Neuronal stem cell (in vitro differentiated cells): Measurements from ENCODE around the gene KCNS3.
A peak's percentile ranks its signal among the peaks of the same experiment; 100 is the strongest.
"Not testable (repeated sequence)": the region's sequence is repeated elsewhere in the genome, so short reads cannot be mapped to it uniquely, and the experiment has no call there.

ENCODE experiments used
- DNase-seq: peaks from one replicate; pipeline ENCODE4 v3.0.0-alpha.2; 2013; ENCODE audit warnings: low spot score
- H2AFZ ChIP-seq: one replicate; pipeline ENCODE4 v1.6.1; 2013; ENCODE audit warnings: mild to moderate bottlenecking, low read length, inconsistent platforms
- H2AK5ac ChIP-seq: 2 replicates; pipeline ENCODE4 v1.6.1; 2013; ENCODE audit warnings: low read depth, mild to moderate bottlenecking, inconsistent platforms, low read length, moderate library complexity, mixed read lengths
- H2BK120ac ChIP-seq: 2 replicates; pipeline ENCODE4 v1.6.1; 2013; ENCODE audit warnings: low read depth, mild to moderate bottlenecking, inconsistent platforms, low read length, moderate library complexity, mixed read lengths
- H2BK12ac ChIP-seq: one replicate; pipeline ENCODE4 v1.6.1; 2013; ENCODE audit warnings: low read length, inconsistent platforms
- H2BK15ac ChIP-seq: 2 replicates; pipeline ENCODE4 v1.6.1; 2013; ENCODE audit warnings: mild to moderate bottlenecking, low read length, inconsistent platforms, mixed read lengths
- H2BK5ac ChIP-seq: one replicate; pipeline ENCODE4 v1.6.1; 2013; ENCODE audit warnings: inconsistent platforms, mild to moderate bottlenecking, low read length, moderate library complexity
- H3K14ac ChIP-seq: one replicate; pipeline ENCODE4 v1.6.1; 2013; ENCODE audit warnings: low read length, inconsistent platforms
- H3K18ac ChIP-seq: 2 replicates; pipeline ENCODE4 v1.6.1; 2013; ENCODE audit warnings: low read length, inconsistent platforms
- H3K23ac ChIP-seq: 2 replicates; pipeline ENCODE4 v1.6.1; 2013; ENCODE audit warnings: low read depth, mild to moderate bottlenecking, mixed read lengths, low read length, inconsistent platforms; ENCODE audit not compliant: poor library complexity
- H3K27ac ChIP-seq: replicated peaks from 3 replicates; pipeline ENCODE4 v1.5.1; 2013; ENCODE audit warnings: low read length, inconsistent platforms
- H3K27me3 ChIP-seq, 3 experiments: 2 replicates each; pipeline ENCODE4 v1.6.1; 2013; ENCODE audit warnings: low read length in 3 of 3, mild to moderate bottlenecking in 2 of 3, inconsistent platforms in 1 of 3, low read depth in 1 of 3, mixed read lengths in 1 of 3, moderate library complexity in 1 of 3; ENCODE audit not compliant: control insufficient read depth in 3 of 3, insufficient read depth in 3 of 3
- H3K36me3 ChIP-seq, 2 donors: replicated peaks in 1 of 2; 2 replicates each; pipeline ENCODE4 v1.6.1; 2013; ENCODE audit warnings: low read length in 2 of 2; ENCODE audit not compliant: control insufficient read depth in 2 of 2, insufficient read depth in 2 of 2
- H3K4ac ChIP-seq: 2 replicates; pipeline ENCODE4 v1.6.1; 2013; ENCODE audit warnings: inconsistent platforms, mild to moderate bottlenecking, low read length, moderate library complexity
- H3K4me1 ChIP-seq, 2 donors: 1 replicate in 1 of 2; 2 replicates in 1 of 2; pipeline ENCODE4 v1.6.1; 2013; ENCODE audit warnings: low read length in 2 of 2, low read depth in 1 of 2; ENCODE audit not compliant: control insufficient read depth in 2 of 2, insufficient read depth in 1 of 2
- H3K4me2 ChIP-seq: one replicate; pipeline ENCODE4 v1.6.1; 2013; ENCODE audit warnings: mild to moderate bottlenecking, low read length, inconsistent platforms; ENCODE audit not compliant: insufficient read depth, poor library complexity, severe bottlenecking
- H3K4me3 ChIP-seq, 2 donors: 2 replicates each; pipeline ENCODE4 v1.5.1; 2013; ENCODE audit warnings: low read length in 2 of 2, mild to moderate bottlenecking in 2 of 2, inconsistent platforms in 1 of 2, moderate library complexity in 1 of 2
- H3K79me1 ChIP-seq: one replicate; pipeline ENCODE4 v1.6.1; 2013; ENCODE audit warnings: low read depth, mild to moderate bottlenecking, inconsistent platforms, low read length, moderate library complexity
- H3K9ac ChIP-seq: one replicate; pipeline ENCODE4 v1.6.1; 2013; ENCODE audit warnings: mild to moderate bottlenecking, low read depth, low read length, inconsistent platforms; ENCODE audit not compliant: poor library complexity
- H3K9me3 ChIP-seq, 2 donors: replicated peaks in 1 of 2; 2 replicates each; pipeline versions ENCODE3 to v1.6.1; 2013; ENCODE audit warnings: low read length in 2 of 2, mild to moderate bottlenecking in 2 of 2, inconsistent platforms in 1 of 2, low read depth in 1 of 2, mixed read lengths in 1 of 2, moderate library complexity in 1 of 2; ENCODE audit not compliant: control insufficient read depth in 2 of 2, insufficient read depth in 1 of 2
- H4K8ac ChIP-seq: one replicate; pipeline ENCODE4 v1.6.1; 2013; ENCODE audit warnings: low read depth, mild to moderate bottlenecking, inconsistent platforms, low read length, moderate library complexity
- H4K91ac ChIP-seq: one replicate; pipeline ENCODE4 v1.6.1; 2013; ENCODE audit warnings: low read length, low read depth, mild to moderate bottlenecking, inconsistent platforms; ENCODE audit not compliant: poor library complexity
- WGBS, 2 donors: extraction: QIAGEN DNeasy Blood & Tissue Kit; methylation state at CpG; one replicate each; pipeline ENCODE4 v1.1.7; 2013; ENCODE audit warnings: missing lambda C conversion rate in 2 of 2, mixed read lengths in 1 of 2; ENCODE audit not compliant: insufficient read length in 2 of 2, insufficient replicate concordance in 1 of 2; ENCODE audit errors: extremely low coverage in 2 of 2; 5-methylcytosine and 5-hydroxymethylcytosine counted together

KCNS3 gene

DNA sequence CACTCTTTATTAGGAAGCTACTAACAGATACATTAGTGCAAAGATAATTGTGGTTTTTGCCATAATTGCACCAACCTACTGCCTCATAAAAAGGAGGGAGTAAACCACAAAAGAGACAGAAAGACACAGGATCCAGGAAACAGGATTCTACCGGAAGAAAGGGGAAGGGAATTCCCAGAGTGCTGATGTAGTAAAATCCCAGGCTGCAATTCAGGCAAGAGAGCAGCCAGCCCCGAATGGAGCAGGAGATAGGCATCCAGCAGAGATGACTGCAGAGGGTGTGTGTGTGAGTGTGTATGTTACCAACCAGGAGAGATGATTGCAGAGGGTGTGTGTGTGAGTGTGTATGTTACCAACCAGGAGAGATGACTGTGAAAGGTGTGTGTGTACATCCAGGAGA, 84.4 kb downstream of the KCNS3 start:
- Histone ChIP-seq H2BK5ac (no peak overlapping the region), H2BK12ac (no peak overlapping the region), H2AK5ac (no peak overlapping the region), H3K4ac (no peak overlapping the region), H3K23ac (no peak overlapping the region), H3K27ac (no peak overlapping the region), H4K91ac (no peak overlapping the region), H2AFZ (no peak overlapping the region), H3K4me1 (peaks cover 3 to 7% of the 10 kb centered on the region in 2 donors), H3K14ac (no peak overlapping the region), H2BK120ac (no peak overlapping the region), H3K9me3 (no peaks in the 10 kb centered on the region), H3K4me2 (no peak overlapping the region), H3K4me3 (peak overlapping the region in 1 of 2 donors; percentile 55), H3K18ac (no peak overlapping the region), H3K9ac (no peak overlapping the region), H4K8ac (no peak overlapping the region), H3K36me3 (no peaks in the 10 kb centered on the region), H2BK15ac (no peak overlapping the region), H3K79me1 (no peaks in the 10 kb centered on the region), H3K27me3 (no peaks in the 10 kb centered on the region)
- peak; percentile 18 for DNase-seq
- WGBS, 2 donors, result no CpG with 5 or more reads among the region's 2 CpGs

DNA sequence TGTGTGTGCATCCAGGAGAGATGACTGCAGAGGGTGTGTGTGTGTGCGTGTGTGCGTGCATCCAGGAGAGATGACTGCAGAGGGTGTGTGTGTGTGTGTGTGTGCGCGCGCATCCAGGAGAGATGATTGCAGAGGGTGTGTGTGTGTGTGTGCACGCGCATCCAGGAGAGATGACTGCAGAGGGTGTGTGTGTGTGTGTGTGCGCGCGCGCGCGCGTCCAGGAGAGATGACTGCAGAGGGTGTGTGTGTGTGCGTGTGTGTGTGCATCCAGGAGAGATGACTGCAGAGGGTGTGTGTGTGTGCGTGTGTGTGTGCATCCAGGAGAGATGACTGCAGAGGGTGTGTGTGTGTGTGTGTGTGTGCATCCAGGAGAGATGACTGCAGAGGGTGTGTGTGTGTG, 85.1 kb downstream of the KCNS3 start:
- H3K36me3 ChIP-seq, H4K8ac ChIP-seq, H4K91ac ChIP-seq, H2AFZ ChIP-seq, H2BK15ac ChIP-seq, H2BK120ac ChIP-seq, H3K14ac ChIP-seq, H3K27me3 ChIP-seq, H2AK5ac ChIP-seq, H3K79me1 ChIP-seq, H3K9me3 ChIP-seq, H3K4ac ChIP-seq, H3K23ac ChIP-seq, DNase-seq, H3K4me3 ChIP-seq, H3K4me2 ChIP-seq, H3K4me1 ChIP-seq, H2BK12ac ChIP-seq, H3K27ac ChIP-seq, H2BK5ac ChIP-seq: not testable (repeated sequence)
- Histone ChIP-seq H3K9ac (peak overlapping the region; percentile 50), H3K18ac (peak overlapping the region; percentile 68)
- WGBS, 2 donors, result no CpG with 5 or more reads among the region's 16 CpGs

DNA sequence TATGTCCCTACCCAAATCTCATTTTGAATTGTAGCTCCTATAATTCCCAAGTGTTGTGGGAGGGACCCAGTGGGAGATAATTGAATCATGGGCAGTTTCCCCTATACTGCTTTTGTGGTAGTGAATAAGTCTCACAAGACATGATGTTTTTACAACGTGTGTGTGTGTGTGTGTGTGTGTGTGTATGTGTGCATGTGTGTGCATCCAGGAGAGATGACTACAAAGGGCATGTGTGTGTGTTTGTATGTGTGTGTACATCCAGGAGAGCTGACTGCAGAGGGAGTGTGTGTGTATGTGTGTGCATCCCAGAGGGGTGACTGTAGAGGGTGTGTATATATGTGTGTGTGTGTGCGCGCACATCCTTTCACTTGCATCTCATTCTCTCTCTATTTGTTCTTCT, 86.7 kb downstream of the KCNS3 start:
- Histone ChIP-seq H2BK12ac (no peak overlapping the region), H3K27ac (no peak overlapping the region), H3K36me3 (no peaks in the 10 kb centered on the region), H2BK15ac (no peak overlapping the region), H3K4ac (no peak overlapping the region), H3K9ac (no peak overlapping the region), H2BK120ac (no peak overlapping the region), H3K79me1 (no peaks in the 10 kb centered on the region), H3K4me3 (no peak overlapping the region), H4K91ac (no peak overlapping the region), H2AFZ (no peak overlapping the region), H3K4me2 (no peak overlapping the region), H3K23ac (no peak overlapping the region), H3K4me1 (peaks cover 0 to 5% of the 10 kb centered on the region in 2 donors), H3K18ac (no peak overlapping the region), H2BK5ac (no peak overlapping the region), H4K8ac (no peak overlapping the region), H3K9me3 (no peaks in the 10 kb centered on the region), H2AK5ac (no peak overlapping the region), H3K14ac (no peak overlapping the region), H3K27me3 (no peaks in the 10 kb centered on the region)
- no CpG with 5 or more reads among the region's 3 CpGs for WGBS, 2 donors
- DNase-seq, result no peak

DNA sequence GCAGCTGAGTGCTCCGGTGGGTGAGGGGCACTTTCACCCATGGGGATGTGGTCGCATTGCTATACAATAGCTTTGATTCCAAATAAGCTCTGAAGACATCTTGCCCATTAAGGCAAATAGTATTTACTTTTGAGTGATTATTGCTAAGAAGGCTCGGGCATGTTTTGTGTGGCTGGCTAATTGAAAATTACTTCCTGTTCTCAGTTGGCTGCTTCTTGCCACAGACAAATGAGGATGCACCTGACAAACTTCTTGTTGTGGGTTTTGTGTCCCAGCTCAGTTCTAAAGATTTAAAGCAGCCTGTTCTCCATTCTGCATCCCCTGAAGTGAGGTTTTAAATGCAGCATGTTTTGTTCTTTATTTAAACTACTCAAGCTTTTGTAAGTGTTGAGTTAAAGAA, 88.3 kb downstream of the KCNS3 start:
- no peak overlapping the region for H2BK5ac ChIP-seq
- no peaks in the 10 kb centered on the region for H3K27me3 ChIP-seq
- no peak overlapping the region for H2BK120ac ChIP-seq
- no peak overlapping the region for H3K4me2 ChIP-seq
- H3K27ac ChIP-seq, result no peak overlapping the region
- no peak overlapping the region for H4K8ac ChIP-seq
- no peak overlapping the region for H2AFZ ChIP-seq
- no peak overlapping the region for H3K4me3 ChIP-seq
- no peak for DNase-seq
- H3K18ac ChIP-seq, result no peak overlapping the region
- no peak overlapping the region for H2BK12ac ChIP-seq
- H3K4ac ChIP-seq, result no peak overlapping the region
- H3K4me1 ChIP-seq, result peaks cover 0 to 5% of the 10 kb centered on the region in 2 donors
- H3K79me1 ChIP-seq, result no peaks in the 10 kb centered on the region
- H2AK5ac ChIP-seq, result no peak overlapping the region
- H3K14ac ChIP-seq, result no peak overlapping the region
- no peaks in the 10 kb centered on the region for H3K9me3 ChIP-seq
- no peak overlapping the region for H3K9ac ChIP-seq
- H3K36me3 ChIP-seq, result no peaks in the 10 kb centered on the region
- WGBS, 2 donors, result no CpG with 5 or more reads among the region's 3 CpGs
- H2BK15ac ChIP-seq, result no peak overlapping the region
- no peak overlapping the region for H3K23ac ChIP-seq
- H4K91ac ChIP-seq, result no peak overlapping the region
